HFFc6 (cell line): ENCODE measurements around the gene CAST. TPM values are rescaled to one million over a fixed set of nuclear protein-coding genes. Genes with fewer than 3 reads are reported as not detected.

Experiments used
- DNase-seq: peaks from one replicate; pipeline ENCODE4 v3.0.0-alpha.2; 2018
- H3K27ac Mint-ChIP-seq: 2 replicates; pipeline ENCODE4 v1.8.0; 2020; ENCODE audit warnings: mild to moderate bottlenecking, mixed read lengths
- H3K27me3 Mint-ChIP-seq: 2 replicates; pipeline ENCODE4 v1.8.0; 2021; ENCODE audit warnings: mild to moderate bottlenecking, moderate library complexity, mixed read lengths; ENCODE audit not compliant: insufficient read depth
- H3K36me3 Mint-ChIP-seq: 2 replicates; pipeline ENCODE4 v1.8.0; 2021; ENCODE audit warnings: low read depth, mixed read lengths
- H3K4me1 Mint-ChIP-seq: 2 replicates; pipeline ENCODE4 v1.8.0; 2020; ENCODE audit warnings: low read depth, mixed read lengths
- H3K4me3 Mint-ChIP-seq: 2 replicates; pipeline ENCODE4 v1.8.0; 2020; ENCODE audit warnings: mild to moderate bottlenecking, moderate library complexity, mixed read lengths
- H3K9me3 Mint-ChIP-seq: 2 replicates; pipeline ENCODE4 v1.8.0; 2020; ENCODE audit warnings: mild to moderate bottlenecking, mixed read lengths
- total RNA-seq, 6 experiments: library from RNA; stranded (reverse); fragmentation: NEBNext Ultra II Directional; extraction: Animal tissue kit (Norgen Biotek cat#: 25700); gene quantifications; 2 replicates in 1 of 6; 3 replicates in 5 of 6; pipeline ENCODE4 v1.2.3, GENCODE V29; 2021
- TF ChIP-seq, protein P1 (sequence below): fragments of 200-600 bp; sonication (generic); IDR thresholded peaks from 2 replicates; pipeline ENCODE4 v1.5.0; 2021; ENCODE audit warnings: antibody characterized with exemption, mild to moderate bottlenecking

Gene CAST
- total RNA-seq, 6 experiments from 2014 or later, result 274 to 342 (median 322) TPM

GRCh38 chr5:96816991-96817390 lies 154.8 kb downstream of the CAST start:
- Mint-ChIP-seq H3K27ac (no peak overlapping the region), H3K4me1 (peaks cover 17% of the 10 kb centered on the region), H3K4me3 (no peak overlapping the region), H3K9me3 (no peaks in the 10 kb centered on the region), H3K36me3 (no peaks in the 10 kb centered on the region), H3K27me3 (0 out of 2 replicates have a peak, but pooled peaks cover 2% of the 10 kb centered on the region)
- TF ChIP-seq, protein P1, sequence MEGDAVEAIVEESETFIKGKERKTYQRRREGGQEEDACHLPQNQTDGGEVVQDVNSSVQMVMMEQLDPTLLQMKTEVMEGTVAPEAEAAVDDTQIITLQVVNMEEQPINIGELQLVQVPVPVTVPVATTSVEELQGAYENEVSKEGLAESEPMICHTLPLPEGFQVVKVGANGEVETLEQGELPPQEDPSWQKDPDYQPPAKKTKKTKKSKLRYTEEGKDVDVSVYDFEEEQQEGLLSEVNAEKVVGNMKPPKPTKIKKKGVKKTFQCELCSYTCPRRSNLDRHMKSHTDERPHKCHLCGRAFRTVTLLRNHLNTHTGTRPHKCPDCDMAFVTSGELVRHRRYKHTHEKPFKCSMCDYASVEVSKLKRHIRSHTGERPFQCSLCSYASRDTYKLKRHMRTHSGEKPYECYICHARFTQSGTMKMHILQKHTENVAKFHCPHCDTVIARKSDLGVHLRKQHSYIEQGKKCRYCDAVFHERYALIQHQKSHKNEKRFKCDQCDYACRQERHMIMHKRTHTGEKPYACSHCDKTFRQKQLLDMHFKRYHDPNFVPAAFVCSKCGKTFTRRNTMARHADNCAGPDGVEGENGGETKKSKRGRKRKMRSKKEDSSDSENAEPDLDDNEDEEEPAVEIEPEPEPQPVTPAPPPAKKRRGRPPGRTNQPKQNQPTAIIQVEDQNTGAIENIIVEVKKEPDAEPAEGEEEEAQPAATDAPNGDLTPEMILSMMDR, result no peak
- no peak for DNase-seq

- Mint-ChIP-seq H3K36me3 (no peaks in the 10 kb centered on the region), H3K27me3 (0 out of 2 replicates have a peak, but pooled peaks cover 2% of the 10 kb centered on the region), H3K9me3 (no peaks in the 10 kb centered on the region), H3K4me3 (no peak overlapping the region), H3K4me1 (peaks cover 20% of the 10 kb centered on the region), H3K27ac (no peak overlapping the region)
- DNase-seq, result no peak
- TF ChIP-seq, protein P1, result no peak
These were observed 155.3 kb downstream of the CAST start for GRCh38 chr5:96817506-96817905.

- no peak for DNase-seq
- H3K9me3 Mint-ChIP-seq, result no peaks in the 10 kb centered on the region
- H3K36me3 Mint-ChIP-seq, result no peaks in the 10 kb centered on the region
- no peak overlapping the region for H3K27ac Mint-ChIP-seq
- H3K27me3 Mint-ChIP-seq, result 0 out of 2 replicates have a peak, but pooled peaks cover 2% of the 10 kb centered on the region
- TF ChIP-seq, protein P1, result no peak
- H3K4me3 Mint-ChIP-seq, result no peak overlapping the region
- H3K4me1 Mint-ChIP-seq, result peaks cover 27% of the 10 kb centered on the region
These were observed 156.1 kb downstream of the CAST start for GRCh38 chr5:96818125-96818788.

- Mint-ChIP-seq H3K27me3 (peaks cover 2% of the 10 kb centered on the region; the same call in 1 of the 2 replicates), H3K9me3 (no peaks in the 10 kb centered on the region), H3K4me1 (peaks cover 42% of the 10 kb centered on the region), H3K36me3 (no peaks in the 10 kb centered on the region), H3K4me3 (no peak overlapping the region), H3K27ac (no peak overlapping the region)
- no peak for DNase-seq
- TF ChIP-seq, protein P1, result no peak
These were observed 157.6 kb downstream of the CAST start for GRCh38 chr5:96819806-96820205.

DNA sequence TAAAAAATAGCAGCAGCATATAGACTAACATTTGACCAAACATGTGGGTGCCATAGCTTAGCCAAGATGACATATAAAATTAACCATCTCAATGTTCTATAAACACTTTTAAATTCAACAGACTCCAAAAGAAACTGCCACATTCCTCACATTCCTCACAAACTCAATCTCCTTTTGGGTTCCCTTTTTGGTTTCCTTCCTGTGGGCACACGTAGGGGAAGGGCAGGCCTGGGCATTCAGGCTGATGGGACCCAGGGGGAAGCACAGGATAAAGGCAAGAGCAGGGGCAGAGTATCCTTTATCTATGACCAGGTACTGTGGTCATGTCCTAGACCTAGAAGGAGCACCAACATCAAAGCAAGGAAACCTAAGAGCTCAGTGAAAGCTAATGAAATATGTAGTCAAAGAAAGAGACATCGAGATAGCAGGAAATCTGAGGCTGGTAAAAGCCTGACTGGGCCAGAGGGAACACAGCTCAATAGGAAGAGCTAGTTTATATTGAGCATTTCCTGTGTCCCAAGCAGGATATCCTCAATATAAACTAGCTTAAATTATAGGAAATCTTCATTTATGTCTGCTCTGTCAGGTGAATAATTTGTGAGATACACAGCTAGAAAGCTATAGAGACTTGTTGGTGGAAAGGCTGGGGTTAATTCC lies 159.2 kb downstream of the CAST start:
- Mint-ChIP-seq H3K27ac (peak overlapping the region; percentile 79; the same call in 1 of the 2 replicates), H3K36me3 (no peaks in the 10 kb centered on the region), H3K4me3 (peak overlapping the region; percentile 49; the same call in 1 of the 2 replicates), H3K27me3 (peaks cover 2% of the 10 kb centered on the region), H3K4me1 (peaks cover 43% of the 10 kb centered on the region), H3K9me3 (no peaks in the 10 kb centered on the region)
- TF ChIP-seq, protein P1, result no peak
- no peak for DNase-seq
